Peyer's patch (tissue), 4 donors: ENCODE data around the gene UVRAG. TPM values are rescaled to one million over a fixed set of nuclear protein-coding genes. Genes with fewer than 3 reads are reported as not detected.

Experiments
- DNase-seq, 3 donors: peaks; one replicate each; pipeline ENCODE4 v3.0.0-alpha.2; 2017 to 2019
- H3K27ac ChIP-seq, 4 donors: fragments of 200-600 bp; sonication (generic); one replicate each; pipeline ENCODE4 v1.5.1; 2016 to 2019
- H3K27me3 ChIP-seq, 2 donors: fragments of 200-600 bp; sonication (generic); one replicate each; pipeline ENCODE4 v1.5.1; 2019
- H3K36me3 ChIP-seq, 3 donors: fragments of 200-600 bp; sonication (generic); one replicate each; pipeline ENCODE4 v1.5.1; 2016 to 2019
- H3K4me1 ChIP-seq, 4 donors: fragments of 200-600 bp; sonication (generic); one replicate each; pipeline ENCODE4 v1.5.1; 2016 to 2019
- H3K4me3 ChIP-seq, 4 donors: fragments of 200-600 bp; sonication (generic); 1 replicate in 3 of 4; 2 replicates in 1 of 4; pipeline ENCODE4 v1.5.1; 2016 to 2019; ENCODE audit warnings: mild to moderate bottlenecking in 1 of 4
- H3K9me3 ChIP-seq, 4 donors: fragments of 200-600 bp; sonication (generic); one replicate each; pipeline ENCODE4 v1.5.1; 2016 to 2019; ENCODE audit warnings: mild to moderate bottlenecking in 1 of 4
- CTCF ChIP-seq, 6 experiments: fragments of 450-650 bp in 4 of 6; fragments of 200-600 bp in 2 of 6; sonication (generic) in 1 of 6; IDR thresholded peaks; one replicate each; pipeline ENCODE4 v1.5.1; 2017 to 2019; ENCODE audit warnings: antibody characterized with exemption in 6 of 6, mild to moderate bottlenecking in 3 of 6, moderate library complexity in 1 of 6
- POLR2A ChIP-seq, 2 donors: fragments of 450-650 bp; IDR thresholded peaks; one replicate each; pipeline ENCODE4 v1.5.1; 2017; ENCODE audit warnings: antibody characterized with exemption in 2 of 2, mild to moderate bottlenecking in 2 of 2, moderate library complexity in 2 of 2
- total RNA-seq, 4 donors: library from RNA; depleted of rRNA; stranded (reverse); fragments of >200 nt; gene quantifications; one replicate each; pipeline ENCODE4 v1.1.0, GENCODE V29; 2016

UVRAG gene
- total RNA-seq, 4 donors from 2014 or later = 13.8 to 64.4 (median 22.1) TPM

DNA sequence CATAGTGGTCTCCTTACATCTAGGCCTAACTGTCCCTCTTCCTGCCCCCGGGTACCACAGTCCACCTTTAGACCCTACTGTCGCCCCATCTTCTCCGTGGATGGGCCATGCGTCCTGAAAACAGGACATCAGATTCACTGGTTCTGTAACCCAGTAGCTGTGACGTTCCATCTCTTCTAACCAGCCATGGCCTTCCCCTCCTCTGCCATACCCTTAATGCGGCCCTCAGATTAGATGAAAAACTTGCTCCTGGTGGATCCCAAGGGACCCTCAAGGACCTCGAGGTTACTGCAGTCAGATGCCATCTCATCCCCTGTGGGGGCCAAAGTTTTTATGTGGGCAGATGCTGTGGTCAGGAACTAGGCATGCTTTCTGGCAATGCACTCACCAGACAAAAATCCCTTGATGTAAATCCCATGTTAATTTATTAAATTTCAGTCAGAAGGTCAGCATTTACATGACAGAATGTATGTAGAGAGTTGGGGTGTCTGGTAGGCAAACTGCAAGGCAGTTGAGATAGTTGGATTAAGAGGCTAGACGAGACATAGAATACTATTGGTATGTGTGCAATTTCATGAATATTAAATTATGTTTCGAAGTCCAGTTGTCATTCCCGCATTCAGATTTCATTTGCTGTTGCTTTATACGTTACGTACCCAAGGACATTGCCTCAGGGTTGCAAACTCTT lies 327.0 kb downstream of the UVRAG start:
- DNase-seq = peak in 1 of 3 donors; percentile 3
- peaks cover 0 to 18% (median 0%) of the 10 kb centered on the region in 3 donors for H3K36me3 ChIP-seq
- no peaks in the 10 kb centered on the region for H3K27me3 ChIP-seq
- TF ChIP-seq POLR2A (IDR thresholded peaks at IDR 0.05) = no peak
- no peak for TF ChIP-seq CTCF (IDR thresholded peaks at IDR 0.05)
- no peak overlapping the region for H3K27ac ChIP-seq
- H3K4me1 ChIP-seq = peaks cover 0 to 7% (median 0%) of the 10 kb centered on the region in 4 donors
- H3K4me3 ChIP-seq = no peak overlapping the region
- H3K9me3 ChIP-seq = no peaks in the 10 kb centered on the region

GRCh38 chr11:76143274-76143673 lies 328.3 kb downstream of the UVRAG start:
- H3K9me3 ChIP-seq = no peaks in the 10 kb centered on the region
- no peak overlapping the region for H3K4me3 ChIP-seq
- H3K27ac ChIP-seq = no peak overlapping the region
- no peaks in the 10 kb centered on the region for H3K27me3 ChIP-seq
- peak in 1 of 3 donors; percentile 42 for DNase-seq
- TF ChIP-seq POLR2A (IDR thresholded peaks at IDR 0.05) = no peak
- TF ChIP-seq CTCF (IDR thresholded peaks at IDR 0.05) = no peak
- H3K36me3 ChIP-seq = peaks cover 0 to 18% (median 0%) of the 10 kb centered on the region in 3 donors
- peaks cover 0 to 10% (median 0%) of the 10 kb centered on the region in 4 donors for H3K4me1 ChIP-seq

DNA sequence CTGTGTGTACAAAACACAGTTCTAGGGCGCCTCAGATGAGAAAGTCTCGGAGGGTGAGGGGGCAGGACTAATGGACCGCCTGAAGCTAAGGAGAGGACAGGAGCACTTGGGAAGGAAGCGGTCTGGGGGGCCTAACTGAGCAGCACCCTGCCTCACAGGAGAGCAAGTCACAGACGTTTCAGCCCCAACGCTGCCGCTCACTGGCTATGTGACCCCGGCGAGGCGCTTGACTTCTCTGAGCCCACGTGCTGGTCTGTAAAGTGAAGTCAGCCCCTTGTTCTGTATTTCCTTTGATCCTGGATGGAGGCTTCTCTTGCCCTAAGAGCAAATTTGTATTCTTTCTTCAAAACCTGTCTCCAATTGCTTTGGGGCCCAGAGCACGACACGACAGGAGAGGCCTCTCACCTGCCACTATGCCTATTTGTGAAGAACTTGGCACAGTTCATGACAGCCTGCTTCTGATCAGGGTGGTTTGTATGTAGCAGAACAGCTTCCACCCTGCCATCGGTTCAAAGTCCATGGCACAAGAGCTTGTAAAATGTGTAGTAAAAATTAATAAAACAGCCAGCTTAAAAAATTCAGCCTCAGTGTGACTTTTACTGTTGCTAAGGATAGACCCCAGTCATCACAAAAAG lies 332.2 kb downstream of the UVRAG start:
- Histone ChIP-seq H3K36me3 (peaks cover 0 to 7% (median 0%) of the 10 kb centered on the region in 3 donors), H3K4me1 (peaks cover 2 to 15% (median 7%) of the 10 kb centered on the region in 4 donors), H3K4me3 (no peak overlapping the region), H3K27me3 (no peaks in the 10 kb centered on the region), H3K27ac (peak overlapping the region in 3 of 4 donors; percentile 72 to 95 (median 84)), H3K9me3 (no peaks in the 10 kb centered on the region)
- peak in 2 of 3 donors; percentile 68 to 79 for DNase-seq
- TF ChIP-seq CTCF (IDR thresholded peaks at IDR 0.05) (no peak), POLR2A (IDR thresholded peaks at IDR 0.05) (no peak)

DNA sequence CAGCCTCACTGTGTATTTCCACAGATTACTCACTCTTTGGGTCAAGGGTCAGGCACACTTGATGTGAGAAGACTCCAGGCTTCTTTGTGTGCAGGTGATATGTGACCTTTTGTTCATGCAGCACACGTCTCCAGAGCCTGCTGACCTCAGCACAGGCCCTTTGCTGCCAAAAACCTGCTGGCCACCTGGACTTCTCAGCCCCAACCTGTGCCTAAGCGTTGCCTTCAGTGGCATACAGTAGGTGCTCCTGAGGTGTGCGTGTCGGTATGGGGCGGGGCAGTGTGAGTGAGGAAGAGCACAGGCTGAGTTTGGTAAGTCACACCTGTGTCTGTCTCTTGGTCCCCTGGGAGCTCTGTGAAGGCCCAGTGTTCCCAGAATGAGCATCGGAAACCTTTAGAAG lies 333.2 kb downstream of the UVRAG start:
- H3K27me3 ChIP-seq = no peaks in the 10 kb centered on the region
- peaks cover 7 to 26% (median 11%) of the 10 kb centered on the region in 4 donors for H3K4me1 ChIP-seq
- peaks cover 0 to 2% (median 0%) of the 10 kb centered on the region in 3 donors for H3K36me3 ChIP-seq
- H3K27ac ChIP-seq = peak overlapping the region in 3 of 4 donors; percentile 72 to 95 (median 84)
- no peaks in the 10 kb centered on the region for H3K9me3 ChIP-seq
- TF ChIP-seq POLR2A (IDR thresholded peaks at IDR 0.05) = peak in 1 of 2 donors; percentile 20
- TF ChIP-seq CTCF (IDR thresholded peaks at IDR 0.05) = no peak
- no peak overlapping the region for H3K4me3 ChIP-seq
- peak in 2 of 3 donors; percentile 70 to 77 for DNase-seq

GRCh38 chr11:76148941-76149613 lies 334.1 kb downstream of the UVRAG start:
- TF ChIP-seq POLR2A (IDR thresholded peaks at IDR 0.05) = peak in 1 of 2 donors; percentile 32
- TF ChIP-seq CTCF (IDR thresholded peaks at IDR 0.05) = no peak
- DNase-seq = peak in 2 of 3 donors; percentile 79 to 84
- H3K27ac ChIP-seq = peak overlapping the region in 3 of 4 donors; percentile 72 to 95 (median 84)
- peak overlapping the region in 1 of 4 donors; percentile 12 for H3K4me3 ChIP-seq
- peaks cover 8 to 26% (median 12%) of the 10 kb centered on the region in 4 donors for H3K4me1 ChIP-seq
- H3K27me3 ChIP-seq = no peaks in the 10 kb centered on the region
- no peaks in the 10 kb centered on the region for H3K36me3 ChIP-seq
- H3K9me3 ChIP-seq = no peaks in the 10 kb centered on the region
